SK-N-SH treated with all-trans-retinoic acid at 6 μM for 48 hours (cell line): ENCODE measurements around the gene STK35.

ENCODE experiments used
- ARNTL ChIP-seq: fragments of 450-650 bp; formaldehyde crosslinking; IDR thresholded peaks from 2 replicates; pipeline ENCODE4 v1.5.0; 2020; ENCODE audit warnings: low read depth, mild to moderate bottlenecking, moderate library complexity, borderline replicate concordance
- ESRRG ChIP-seq: fragments of 250-450 bp; sonication (Bioruptor Pico); IDR thresholded peaks from 2 replicates; pipeline ENCODE4 v1.6.1; 2021; ENCODE audit warnings: mild to moderate bottlenecking
- POU6F1 ChIP-seq: fragments of 250-450 bp; sonication (Bioruptor Pico); IDR thresholded peaks from 2 replicates; pipeline ENCODE4 v1.8.0; 2021; ENCODE audit warnings: low read depth, mild to moderate bottlenecking, moderate library complexity, borderline replicate concordance
- TOX ChIP-seq: fragments of 250-450 bp; sonication (Bioruptor Pico); IDR thresholded peaks from 2 replicates; pipeline ENCODE4 v1.8.0; 2021; ENCODE audit warnings: mild to moderate bottlenecking, moderate library complexity, borderline replicate concordance
- TSHZ2 ChIP-seq: fragments of 250-450 bp; sonication (Bioruptor Pico); IDR thresholded peaks from 2 replicates; pipeline ENCODE4 v1.5.0; 2020; ENCODE audit warnings: mild to moderate bottlenecking, moderate library complexity
- ZNF8 ChIP-seq: fragments of 450-650 bp; formaldehyde crosslinking; IDR thresholded peaks from 2 replicates; pipeline ENCODE4 v1.5.0; 2020; ENCODE audit warnings: mild to moderate bottlenecking, moderate library complexity

- no peak for TF ChIP-seq POU6F1 (CRISPR knock-in tag)
- no peak for TF ChIP-seq ESRRG (CRISPR knock-in tag)
- no peak for TF ChIP-seq TSHZ2 (CRISPR knock-in tag)
- TF ChIP-seq TOX (CRISPR knock-in tag): no peak
- TF ChIP-seq ARNTL (CRISPR knock-in tag): no peak
- TF ChIP-seq ZNF8 (CRISPR knock-in tag): no peak
These were observed 71.6 kb downstream of the STK35 start for GRCh38 chr20:2173186-2173585.
